IMR-90 (cell line): ENCODE measurements around the gene NLRP1.

Experiments
- CHD1 ChIP-seq: IDR thresholded peaks from 2 replicates; pipeline ENCODE4 v1.6.1; 2012; ENCODE audit warnings: low read depth, low read length, improper control_type of control experiment
- CTCF ChIP-seq: conservative IDR thresholded peaks from 2 replicates; pipeline ENCODE4 v1.5.1; 2012; ENCODE audit warnings: mild to moderate bottlenecking, low read depth, low read length, improper control_type of control experiment
- MAZ ChIP-seq: IDR thresholded peaks from 2 replicates; pipeline ENCODE4 v1.6.1; 2012; ENCODE audit warnings: low read depth, mild to moderate bottlenecking, low read length, improper control_type of control experiment, moderate library complexity, borderline replicate concordance
- MXI1 ChIP-seq: IDR thresholded peaks from 2 replicates; pipeline ENCODE4 v1.6.1; 2012; ENCODE audit warnings: low read depth, mild to moderate bottlenecking, low read length, moderate library complexity, borderline replicate concordance
- NFE2L2 ChIP-seq: fragments of 150-350 bp; IDR thresholded peaks from 2 replicates; pipeline ENCODE4 v1.6.1; 2016; ENCODE audit warnings: low read depth, mild to moderate bottlenecking, low read length
- POLR2A ChIP-seq: IDR thresholded peaks from 2 replicates; pipeline ENCODE4 v1.6.1; 2012; ENCODE audit warnings: mild to moderate bottlenecking, low read depth, low read length

- no peak for TF ChIP-seq POLR2A
- TF ChIP-seq CTCF, result no peak
- TF ChIP-seq CHD1, result no peak
- no peak for TF ChIP-seq MAZ
- no peak for TF ChIP-seq NFE2L2
- no peak for TF ChIP-seq MXI1
Measured at GRCh38 chr17:5555254-5555653, 29.1 kb downstream of the NLRP1 start.
